Parathyroid adenoma (tissue), 2 donors: ENCODE data around the gene C1orf74.

Experiments used
- H2AFZ ChIP-seq: fragments of 300-600 bp; sonication (generic); one replicate; pipeline ENCODE4 v1.7.0; 2017; ENCODE audit warnings: antibody characterized with exemption, mild to moderate bottlenecking
- H3K27ac ChIP-seq: fragments of 300-600 bp; sonication (generic); one replicate; pipeline ENCODE4 v1.7.0; 2017
- H3K27me3 ChIP-seq: fragments of 300-600 bp; sonication (generic); one replicate; pipeline ENCODE4 v1.7.0; 2017; ENCODE audit warnings: low read length; ENCODE audit not compliant: control insufficient read depth, insufficient read depth
- H3K36me3 ChIP-seq: fragments of 300-600 bp; sonication (generic); one replicate; pipeline ENCODE4 v1.7.0; 2017; ENCODE audit warnings: low read length; ENCODE audit not compliant: control insufficient read depth, insufficient read depth
- H3K4me1 ChIP-seq: fragments of 300-600 bp; sonication (generic); one replicate; pipeline ENCODE4 v1.7.0; 2017; ENCODE audit warnings: control low read depth
- H3K4me2 ChIP-seq: fragments of 300-600 bp; sonication (generic); one replicate; pipeline ENCODE4 v1.7.0; 2017; ENCODE audit warnings: low read length
- H3K4me3 ChIP-seq: fragments of 300-600 bp; sonication (generic); one replicate; pipeline ENCODE4 v1.7.0; 2017; ENCODE audit warnings: low read depth, low read length
- H3K79me2 ChIP-seq: fragments of 300-600 bp; sonication (generic); one replicate; pipeline ENCODE4 v1.7.0; 2017; ENCODE audit warnings: control low read depth
- H3K9ac ChIP-seq: fragments of 300-600 bp; sonication (generic); one replicate; pipeline ENCODE4 v1.7.0; 2017; ENCODE audit warnings: mild to moderate bottlenecking
- H3K9me3 ChIP-seq: fragments of 300-600 bp; sonication (generic); one replicate; pipeline ENCODE4 v1.7.0; 2017; ENCODE audit warnings: low read length; ENCODE audit not compliant: control insufficient read depth
- TF ChIP-seq, protein P1 (sequence below): fragments of 300-600 bp; sonication (generic); IDR thresholded peaks from one replicate; pipeline ENCODE4 v1.7.0; 2017; ENCODE audit warnings: antibody characterized with exemption, mild to moderate bottlenecking
- donor health status: primary hyperparathyroidism.

C1orf74 gene

DNA sequence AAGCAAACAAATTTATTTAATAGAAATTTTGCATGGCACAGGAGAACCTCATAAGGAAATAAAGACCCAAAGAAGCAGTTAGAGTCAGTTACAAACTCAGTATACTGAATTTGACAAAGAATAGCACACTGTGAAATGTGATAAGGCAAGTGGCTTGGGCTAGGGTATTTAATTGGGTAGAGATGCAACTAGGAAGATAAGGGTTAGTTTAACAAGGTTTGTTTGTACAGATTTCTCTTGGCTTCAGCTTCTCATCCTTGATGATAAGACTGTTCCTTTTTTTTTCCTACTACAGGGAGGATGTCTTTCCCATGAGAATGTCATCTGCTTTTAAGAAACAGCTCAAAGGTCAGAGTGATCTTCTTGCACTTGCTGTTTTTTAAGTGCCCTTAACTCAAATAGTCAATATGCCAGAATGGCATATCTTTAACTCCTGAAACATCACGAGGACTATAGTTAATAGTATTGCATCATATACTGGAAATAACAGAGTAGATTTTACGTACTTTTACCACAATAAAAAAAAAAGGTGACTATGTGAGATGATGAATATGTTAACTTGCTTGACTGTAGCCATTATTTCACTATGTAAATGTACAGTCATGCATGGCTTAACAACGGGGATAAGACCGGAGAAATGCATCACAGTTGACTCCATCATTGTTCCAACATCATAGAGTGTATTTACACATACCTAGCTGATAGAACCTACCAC is 37.8 kb downstream of the C1orf74 start:
- Histone ChIP-seq H3K9ac (no peak overlapping the region), H3K4me3 (no peak overlapping the region), H3K79me2 (no peaks in the 10 kb centered on the region), H2AFZ (no peak overlapping the region), H3K4me2 (no peak overlapping the region), H3K27me3 (no peaks in the 10 kb centered on the region), H3K4me1 (peaks cover 2% of the 10 kb centered on the region), H3K27ac (no peak overlapping the region), H3K9me3 (no peaks in the 10 kb centered on the region), H3K36me3 (no peaks in the 10 kb centered on the region)
- TF ChIP-seq, protein P1, sequence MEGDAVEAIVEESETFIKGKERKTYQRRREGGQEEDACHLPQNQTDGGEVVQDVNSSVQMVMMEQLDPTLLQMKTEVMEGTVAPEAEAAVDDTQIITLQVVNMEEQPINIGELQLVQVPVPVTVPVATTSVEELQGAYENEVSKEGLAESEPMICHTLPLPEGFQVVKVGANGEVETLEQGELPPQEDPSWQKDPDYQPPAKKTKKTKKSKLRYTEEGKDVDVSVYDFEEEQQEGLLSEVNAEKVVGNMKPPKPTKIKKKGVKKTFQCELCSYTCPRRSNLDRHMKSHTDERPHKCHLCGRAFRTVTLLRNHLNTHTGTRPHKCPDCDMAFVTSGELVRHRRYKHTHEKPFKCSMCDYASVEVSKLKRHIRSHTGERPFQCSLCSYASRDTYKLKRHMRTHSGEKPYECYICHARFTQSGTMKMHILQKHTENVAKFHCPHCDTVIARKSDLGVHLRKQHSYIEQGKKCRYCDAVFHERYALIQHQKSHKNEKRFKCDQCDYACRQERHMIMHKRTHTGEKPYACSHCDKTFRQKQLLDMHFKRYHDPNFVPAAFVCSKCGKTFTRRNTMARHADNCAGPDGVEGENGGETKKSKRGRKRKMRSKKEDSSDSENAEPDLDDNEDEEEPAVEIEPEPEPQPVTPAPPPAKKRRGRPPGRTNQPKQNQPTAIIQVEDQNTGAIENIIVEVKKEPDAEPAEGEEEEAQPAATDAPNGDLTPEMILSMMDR = no peak

DNA sequence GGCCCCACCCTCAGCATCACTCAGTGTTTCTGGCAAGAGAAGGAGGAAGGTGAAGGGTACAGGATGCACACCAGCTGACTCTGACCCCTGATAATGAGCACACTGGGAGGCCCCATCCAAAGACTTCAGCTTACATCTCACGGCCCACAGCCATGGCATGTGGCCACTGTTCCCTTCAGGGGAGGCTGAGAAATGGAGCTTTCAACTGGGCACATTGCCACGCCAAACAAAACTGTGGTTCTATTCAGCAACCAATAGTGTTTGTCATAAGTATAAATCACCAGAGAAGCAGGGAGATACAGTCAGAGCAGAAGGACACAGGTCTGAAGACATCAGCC is 41.2 kb downstream of the C1orf74 start:
- no peaks in the 10 kb centered on the region for H3K36me3 ChIP-seq
- H3K27me3 ChIP-seq = no peaks in the 10 kb centered on the region
- no peak overlapping the region for H2AFZ ChIP-seq
- H3K4me1 ChIP-seq = peaks cover 2% of the 10 kb centered on the region
- H3K4me2 ChIP-seq = no peak overlapping the region
- TF ChIP-seq, protein P1 = no peak
- no peaks in the 10 kb centered on the region for H3K79me2 ChIP-seq
- no peak overlapping the region for H3K4me3 ChIP-seq
- no peaks in the 10 kb centered on the region for H3K9me3 ChIP-seq
- H3K9ac ChIP-seq = no peak overlapping the region
- H3K27ac ChIP-seq = no peak overlapping the region

DNA sequence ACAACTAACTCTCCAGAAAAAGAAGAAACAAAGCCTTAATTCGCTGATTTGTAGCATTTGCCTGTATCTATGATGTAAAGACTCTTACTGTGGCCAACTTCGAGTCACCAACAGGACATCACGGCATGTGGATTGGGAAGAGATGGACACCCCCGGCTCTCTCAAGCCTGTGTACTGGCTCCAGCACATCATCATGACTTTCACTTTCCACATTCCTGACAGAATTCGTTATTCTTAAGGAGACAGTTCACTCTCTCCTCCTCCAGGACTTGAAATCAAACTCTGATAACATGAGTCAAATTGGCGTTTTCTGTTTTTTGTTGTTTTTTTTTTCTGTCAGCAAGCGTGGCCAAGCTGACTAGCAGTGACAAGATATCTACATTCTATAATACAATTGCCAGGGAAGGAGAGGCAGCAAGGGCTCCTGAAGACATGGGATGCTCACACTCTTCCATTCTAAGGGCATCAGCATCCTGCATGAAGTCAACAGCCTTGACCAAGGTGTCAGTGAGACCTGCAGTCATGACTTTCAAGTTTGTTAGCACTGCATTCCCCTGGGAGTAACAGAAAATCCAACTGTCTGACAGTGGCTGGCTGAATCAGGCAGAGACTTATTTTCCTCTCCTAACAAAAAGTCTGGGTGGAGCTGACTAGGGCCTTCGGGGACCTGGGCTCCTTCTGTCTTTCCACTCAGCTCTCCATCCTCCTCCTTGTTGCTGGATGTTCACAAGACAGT is 41.8 kb downstream of the C1orf74 start:
- H3K27ac ChIP-seq = no peak overlapping the region
- TF ChIP-seq, protein P1 = no peak

DNA sequence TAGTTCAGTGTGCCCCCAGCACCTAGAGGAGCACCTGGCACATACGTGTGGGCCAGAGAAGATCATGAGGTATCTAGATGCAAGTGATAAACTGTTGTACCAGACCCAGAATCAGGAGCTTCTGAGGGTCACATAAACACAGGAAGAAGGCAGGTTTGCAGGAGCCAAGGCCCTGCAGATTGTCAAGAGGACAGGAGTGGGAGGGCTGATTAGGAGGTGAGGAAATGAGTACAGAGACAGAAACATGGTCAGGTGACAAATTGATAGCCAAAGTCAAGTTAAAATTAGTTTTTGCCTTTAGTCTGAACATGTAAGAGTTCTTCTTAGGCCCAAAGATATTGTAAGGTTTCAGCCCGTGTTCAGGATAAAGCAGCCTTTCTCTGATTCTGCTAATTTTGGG is 42.5 kb downstream of the C1orf74 start:
- Histone ChIP-seq H3K4me3 (no peak overlapping the region), H3K9ac (no peak overlapping the region), H3K36me3 (no peaks in the 10 kb centered on the region), H3K9me3 (no peaks in the 10 kb centered on the region), H3K27ac (no peak overlapping the region), H3K4me1 (peaks cover 2% of the 10 kb centered on the region), H3K4me2 (no peak overlapping the region), H3K27me3 (no peaks in the 10 kb centered on the region), H3K79me2 (no peaks in the 10 kb centered on the region), H2AFZ (no peak overlapping the region)
- TF ChIP-seq, protein P1 = no peak

More for the DNA sequence above, 41.8 kb downstream of the C1orf74 start:
- Histone ChIP-seq H3K4me1 (peaks cover 2% of the 10 kb centered on the region), H3K27me3 (no peaks in the 10 kb centered on the region), H2AFZ (no peak overlapping the region), H3K4me3 (no peak overlapping the region), H3K4me2 (no peak overlapping the region), H3K36me3 (no peaks in the 10 kb centered on the region), H3K9me3 (no peaks in the 10 kb centered on the region), H3K9ac (no peak overlapping the region), H3K79me2 (no peaks in the 10 kb centered on the region)
